Amygdala (tissue), 56 donors: ENCODE measurements around the gene CSTA.

Source experiments
- DNase-seq, 56 donors: peaks; one replicate each; lab custom pipeline; 2025; lab: John Stamatoyannopoulos, UW

CSTA gene

GRCh38 chr3:122324871-122325323, at the start of gene CSTA:
TSS of gene CSTA (plus strand) at chr3:122325248. CDS start at chr3:122325293, 45 bp downstream.
- DNase-seq: no peak

GRCh38 chr3:122281891-122282290, 43.2 kb upstream of the CSTA start:
- no peak for DNase-seq

GRCh38 chr3:122283796-122284445, 41.1 kb upstream of the CSTA start:
- DNase-seq: no peak

- no peak for DNase-seq
Measured at GRCh38 chr3:122284486-122284885, 40.6 kb upstream of the CSTA start.

GRCh38 chr3:122294359-122294758, 30.7 kb upstream of the CSTA start:
- no peak for DNase-seq

GRCh38 chr3:122295266-122296062, 29.6 kb upstream of the CSTA start:
- DNase-seq: peak in 1 of 56 donors; percentile 6

- DNase-seq: no peak
Measured at GRCh38 chr3:122298239-122298638, 26.8 kb upstream of the CSTA start.

GRCh38 chr3:122299215-122299614, 25.8 kb upstream of the CSTA start:
- DNase-seq: no peak

- DNase-seq: no peak
Measured at GRCh38 chr3:122299872-122300460, 25.1 kb upstream of the CSTA start.

- no peak for DNase-seq
Measured at GRCh38 chr3:122301063-122301462, 24.0 kb upstream of the CSTA start.

GRCh38 chr3:122305818-122306621, 19.0 kb upstream of the CSTA start:
- DNase-seq: no peak

GRCh38 chr3:122306622-122306953, 18.5 kb upstream of the CSTA start:
- no peak for DNase-seq

GRCh38 chr3:122307094-122307687, 17.9 kb upstream of the CSTA start:
- no peak for DNase-seq

- DNase-seq: no peak
Measured at GRCh38 chr3:122307976-122308375, 17.1 kb upstream of the CSTA start.

GRCh38 chr3:122310361-122310760, 14.7 kb upstream of the CSTA start:
- no peak for DNase-seq

- no peak for DNase-seq
Measured at GRCh38 chr3:122312826-122313225, 12.2 kb upstream of the CSTA start.

GRCh38 chr3:122313281-122313680, 11.8 kb upstream of the CSTA start:
- no peak for DNase-seq

GRCh38 chr3:122314228-122314876, 10.7 kb upstream of the CSTA start:
- no peak for DNase-seq

- no peak for DNase-seq
Measured at GRCh38 chr3:122315619-122316018, 9.4 kb upstream of the CSTA start.

- no peak for DNase-seq
Measured at GRCh38 chr3:122316368-122316767, 8.7 kb upstream of the CSTA start.
